Measurements from ENCODE around the gene ZNF575. TPM values are rescaled to one million over a fixed set of nuclear protein-coding genes. Genes with fewer than 3 reads are reported as not detected.

The ZNF575 gene
- total RNA-seq, 1 donor from 2014 or later, result 6.5 TPM

DNA sequence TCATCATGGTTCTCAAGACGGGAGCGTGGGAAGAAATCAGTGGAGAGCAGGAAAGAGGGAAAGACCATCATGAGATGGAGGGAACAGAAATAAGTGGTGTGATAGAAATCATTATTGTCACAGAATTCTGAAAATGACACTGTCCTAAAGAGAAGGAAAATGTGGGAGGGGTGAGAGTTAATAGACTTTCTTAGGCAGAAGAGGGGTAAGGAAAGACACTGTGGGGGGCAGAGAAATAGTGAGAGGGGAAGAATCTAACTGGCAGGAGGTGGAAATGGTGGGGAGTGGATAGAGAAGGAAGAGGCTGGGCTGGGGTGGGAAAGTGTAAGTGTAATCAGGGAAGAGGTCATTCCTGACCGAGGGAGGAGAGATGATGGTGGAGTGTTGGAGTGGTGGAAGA, 45.8 kb downstream of the ZNF575 start:
- no peaks in the 10 kb centered on the region for H3K36me3 Mint-ChIP-seq (ENCODE audit: unreplicated experiment)
- DNase-seq (ENCODE audit: extremely low spot score, unreplicated experiment), result no peak
- peaks cover 13% of the 10 kb centered on the region for H3K4me1 Mint-ChIP-seq (ENCODE audit: unreplicated experiment)
- no peaks in the 10 kb centered on the region for H3K9me3 Mint-ChIP-seq (ENCODE audit: unreplicated experiment)
- H3K4me3 Mint-ChIP-seq (ENCODE audit: unreplicated experiment), result no peak overlapping the region
- TF ChIP-seq, protein P1, sequence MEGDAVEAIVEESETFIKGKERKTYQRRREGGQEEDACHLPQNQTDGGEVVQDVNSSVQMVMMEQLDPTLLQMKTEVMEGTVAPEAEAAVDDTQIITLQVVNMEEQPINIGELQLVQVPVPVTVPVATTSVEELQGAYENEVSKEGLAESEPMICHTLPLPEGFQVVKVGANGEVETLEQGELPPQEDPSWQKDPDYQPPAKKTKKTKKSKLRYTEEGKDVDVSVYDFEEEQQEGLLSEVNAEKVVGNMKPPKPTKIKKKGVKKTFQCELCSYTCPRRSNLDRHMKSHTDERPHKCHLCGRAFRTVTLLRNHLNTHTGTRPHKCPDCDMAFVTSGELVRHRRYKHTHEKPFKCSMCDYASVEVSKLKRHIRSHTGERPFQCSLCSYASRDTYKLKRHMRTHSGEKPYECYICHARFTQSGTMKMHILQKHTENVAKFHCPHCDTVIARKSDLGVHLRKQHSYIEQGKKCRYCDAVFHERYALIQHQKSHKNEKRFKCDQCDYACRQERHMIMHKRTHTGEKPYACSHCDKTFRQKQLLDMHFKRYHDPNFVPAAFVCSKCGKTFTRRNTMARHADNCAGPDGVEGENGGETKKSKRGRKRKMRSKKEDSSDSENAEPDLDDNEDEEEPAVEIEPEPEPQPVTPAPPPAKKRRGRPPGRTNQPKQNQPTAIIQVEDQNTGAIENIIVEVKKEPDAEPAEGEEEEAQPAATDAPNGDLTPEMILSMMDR (IDR thresholded peaks at IDR 0.05), result no peak
- H3K27ac Mint-ChIP-seq (ENCODE audit: unreplicated experiment), result no peak overlapping the region
- H3K27me3 Mint-ChIP-seq (ENCODE audit: unreplicated experiment), result no peaks in the 10 kb centered on the region

DNA sequence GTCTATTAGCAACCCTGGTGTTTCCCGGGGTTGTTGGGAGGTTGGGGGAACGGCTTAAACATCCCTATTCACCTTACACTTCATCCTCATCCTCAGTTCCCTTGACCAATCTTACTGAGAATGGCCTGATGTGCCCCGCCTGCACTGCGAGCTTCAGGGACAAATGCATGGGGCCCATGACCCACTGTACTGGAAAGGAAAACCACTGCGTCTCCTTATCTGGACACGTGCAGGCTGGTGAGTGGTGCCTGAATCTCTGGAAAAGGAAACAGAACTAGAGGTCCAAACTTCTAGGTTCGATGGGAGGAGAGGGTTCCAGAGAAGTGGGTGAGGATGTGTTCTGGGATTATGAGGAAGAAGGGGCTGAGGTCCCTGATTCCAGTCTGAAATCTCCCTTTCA, 48.5 kb downstream of the ZNF575 start:
- Mint-ChIP-seq H3K27ac (ENCODE audit: unreplicated experiment) (no peak overlapping the region), H3K4me1 (ENCODE audit: unreplicated experiment) (peaks cover under 1% of the 10 kb centered on the region), H3K36me3 (ENCODE audit: unreplicated experiment) (peaks cover 6% of the 10 kb centered on the region), H3K4me3 (ENCODE audit: unreplicated experiment) (no peak overlapping the region), H3K27me3 (ENCODE audit: unreplicated experiment) (no peaks in the 10 kb centered on the region), H3K9me3 (ENCODE audit: unreplicated experiment) (no peaks in the 10 kb centered on the region)
- DNase-seq (ENCODE audit: extremely low spot score, unreplicated experiment), result no peak
- TF ChIP-seq, protein P1 (IDR thresholded peaks at IDR 0.05), result no peak

DNA sequence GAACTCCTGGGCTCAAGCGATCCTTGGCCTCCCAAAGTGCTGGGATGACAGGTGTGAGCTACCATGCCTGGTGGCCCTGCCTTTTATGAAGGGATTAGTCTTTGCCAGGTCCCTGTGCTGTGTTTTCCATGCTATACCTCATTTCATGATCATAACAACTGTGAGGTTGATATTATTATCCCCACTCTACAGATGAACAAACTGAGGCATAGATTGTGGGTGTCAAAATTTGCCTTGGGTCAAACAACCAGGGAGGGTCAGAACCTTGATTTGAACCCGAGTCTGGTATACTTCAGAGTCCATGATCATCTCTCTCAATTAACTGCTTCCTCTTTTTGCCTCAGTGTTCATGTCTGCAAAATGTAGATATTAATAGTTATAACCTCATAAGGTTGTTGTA, 49.5 kb downstream of the ZNF575 start:
- H3K9me3 Mint-ChIP-seq (ENCODE audit: unreplicated experiment), result no peaks in the 10 kb centered on the region
- DNase-seq (ENCODE audit: extremely low spot score, unreplicated experiment), result no peak
- H3K36me3 Mint-ChIP-seq (ENCODE audit: unreplicated experiment), result peaks cover 9% of the 10 kb centered on the region
- H3K4me1 Mint-ChIP-seq (ENCODE audit: unreplicated experiment), result no peaks in the 10 kb centered on the region
- no peaks in the 10 kb centered on the region for H3K27me3 Mint-ChIP-seq (ENCODE audit: unreplicated experiment)
- H3K27ac Mint-ChIP-seq (ENCODE audit: unreplicated experiment), result no peak overlapping the region
- TF ChIP-seq, protein P1 (IDR thresholded peaks at IDR 0.05), result no peak
- no peak overlapping the region for H3K4me3 Mint-ChIP-seq (ENCODE audit: unreplicated experiment)

DNA sequence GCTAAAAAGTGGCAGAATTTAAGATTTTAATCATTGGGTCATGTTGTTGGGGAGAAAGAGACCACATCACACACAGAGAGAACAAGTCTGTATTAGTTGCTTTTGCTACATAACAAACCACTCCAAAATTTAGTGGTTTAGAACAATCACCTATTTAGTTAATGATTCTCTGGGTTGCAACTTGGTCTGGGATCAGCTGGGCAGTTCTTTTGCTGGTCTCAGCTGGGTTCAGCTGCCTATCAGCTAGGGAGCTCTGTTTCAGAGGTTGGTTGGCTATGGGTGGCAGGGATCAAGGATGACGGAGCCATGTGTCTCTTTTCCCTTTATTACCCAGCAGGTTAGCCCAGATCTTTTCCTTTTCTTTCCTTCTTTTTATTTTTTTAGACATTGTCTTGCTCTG, 51.5 kb downstream of the ZNF575 start:
- TF ChIP-seq, protein P1 (IDR thresholded peaks at IDR 0.05), result no peak
- DNase-seq (ENCODE audit: extremely low spot score, unreplicated experiment), result no peak
- no peak overlapping the region for H3K4me3 Mint-ChIP-seq (ENCODE audit: unreplicated experiment)

More for the DNA sequence above, 51.5 kb downstream of the ZNF575 start:
- Mint-ChIP-seq H3K27me3 (ENCODE audit: unreplicated experiment) (no peaks in the 10 kb centered on the region), H3K27ac (ENCODE audit: unreplicated experiment) (peak overlapping the region; percentile 28), H3K9me3 (ENCODE audit: unreplicated experiment) (no peaks in the 10 kb centered on the region), H3K36me3 (ENCODE audit: unreplicated experiment) (peaks cover 12% of the 10 kb centered on the region), H3K4me1 (ENCODE audit: unreplicated experiment) (no peaks in the 10 kb centered on the region)

Other genes starting within 250 kb of the ZNF575 start
- gene CD177, start 179.5 kb upstream of the ZNF575 start, total RNA-seq, result not detected in 2 replicates
- gene TEX101, start 118.3 kb upstream of the ZNF575 start, total RNA-seq, result not detected in 2 replicates
- gene LYPD3, start 67.6 kb upstream of the ZNF575 start, total RNA-seq, result 0.27 TPM in 1 of 2 replicates, not detected in the other
- 6.7 and 8.5 TPM in 2 replicates for gene PHLDB3, start 28.4 kb upstream of the ZNF575 start, total RNA-seq
- 41.8 and 42.3 TPM in 2 replicates for gene ETHE1, start 6.0 kb upstream of the ZNF575 start, total RNA-seq
- 37.1 and 43.2 TPM in 2 replicates for gene XRCC1, start 42.3 kb downstream of the ZNF575 start, total RNA-seq
- gene PINLYP, start 42.6 kb downstream of the ZNF575 start, total RNA-seq, result 0.91 and 1.2 TPM in 2 replicates
- gene IRGQ, start 62.9 kb downstream of the ZNF575 start, total RNA-seq, result 40.9 and 45.9 TPM in 2 replicates
- gene ZNF576, start 63.4 kb downstream of the ZNF575 start, total RNA-seq, result 13.2 and 16.2 TPM in 2 replicates
- 0.24 and 0.35 TPM in 2 replicates for gene SRRM5, start 78.9 kb downstream of the ZNF575 start, total RNA-seq
- 64.0 and 74.1 TPM in 2 replicates for gene ZNF428, start 86.4 kb downstream of the ZNF575 start, total RNA-seq
- gene CADM4, start 106.7 kb downstream of the ZNF575 start, total RNA-seq, result 8.8 and 9.0 TPM in 2 replicates
- gene PLAUR, start 137.0 kb downstream of the ZNF575 start, total RNA-seq, result 21.0 and 23.3 TPM in 2 replicates
- gene IRGC, start 182.9 kb downstream of the ZNF575 start, total RNA-seq, result not detected in 2 replicates
- gene SMG9, start 221.8 kb downstream of the ZNF575 start, total RNA-seq, result 64.9 and 71.0 TPM in 2 replicates
- 0.64 and 1.5 TPM in 2 replicates for gene KCNN4, start 247.8 kb downstream of the ZNF575 start, total RNA-seq